ENCODE measurements around the gene KRTAP27-1. TPM values are rescaled to one million over a fixed set of nuclear protein-coding genes. Genes with fewer than 3 reads are reported as not detected.

The KRTAP27-1 gene
- polyA plus RNA-seq, 1 donor (not counting 4 experiments of a cell fraction or from before 2014, with no cell fraction given): not detected

GRCh38 chr21:30372139-30372770, 34.8 kb upstream of the KRTAP27-1 start, which contains the start of gene KRTAP13-2:
KRTAP13-2 (minus strand) TSS chr21:30372271; CDS start chr21:30372213, 58 bp downstream.
- TF ChIP-seq EZH2 (IDR thresholded peaks at IDR 0.05; ENCODE audit: low read length) (no peak), CTCF (optimal IDR thresholded peaks at IDR 0.05 in 1 of 3, IDR thresholded peaks at IDR 0.05 in 1 of 3, conservative IDR thresholded peaks at IDR 0.05 in 1 of 3; ENCODE audit: extremely low read depth in 1 of 3, insufficient read depth in 2 of 3, low read length in 3 of 3) (no peak)
- no peak within 1 kb of the TSS for H3K4me2 ChIP-seq (ENCODE audit: control insufficient read depth, extremely low read depth, insufficient read depth, low read depth, low read length)
- no peaks in the 10 kb centered on the region for H3K9me3 ChIP-seq (ENCODE audit: control insufficient read depth, low read depth, low read length)
- H3K4me3 ChIP-seq (ENCODE audit: control insufficient read depth in 2 of 3, extremely low read depth in 1 of 3, insufficient read depth in 2 of 3, low read depth in 1 of 3, low read length in 3 of 3): no peak within 1 kb of the TSS
- no peaks in the 10 kb centered on the region for H3K27me3 ChIP-seq (ENCODE audit: control insufficient read depth, extremely low read depth, insufficient read depth, low read length)
- no peaks in the 10 kb centered on the region for H3K79me2 ChIP-seq (ENCODE audit: control insufficient read depth, insufficient read depth, low read length)
- DNase-seq (ENCODE audit: low read depth, low spot score) (no peak), FAIRE-seq (no peak)
- H3K36me3 ChIP-seq (ENCODE audit: control insufficient read depth in 2 of 2, extremely low read depth in 1 of 2, insufficient read depth in 2 of 2, low read length in 2 of 2): no peaks in the 10 kb centered on the region
- H3K9me1 ChIP-seq (ENCODE audit: control insufficient read depth, extremely low read depth, insufficient read depth, low read length): no peaks in the 10 kb centered on the region
- H3K27ac ChIP-seq (ENCODE audit: control insufficient read depth, insufficient read depth, low read length): no peak within 1 kb of the TSS
- H3K9ac ChIP-seq (ENCODE audit: control insufficient read depth, extremely low read depth, insufficient read depth, low read length): no peak within 1 kb of the TSS
- dilution Hi-C loops (cut with MboI; ENCODE audit: extremely low pct_ligation_motif_present, low sequenced_read_pairs): no loop called here
- H4K20me1 ChIP-seq (ENCODE audit: control insufficient read depth, extremely low read depth, insufficient read depth, low read length): no peaks in the 10 kb centered on the region
- no peaks in the 10 kb centered on the region for H3K4me1 ChIP-seq (ENCODE audit: control insufficient read depth, extremely low read depth, insufficient read depth, low read length)
- H2AFZ ChIP-seq (ENCODE audit: control insufficient read depth, low read length): no peak within 1 kb of the TSS

GRCh38 chr21:30355906-30356305, 18.4 kb upstream of the KRTAP27-1 start:
- Histone ChIP-seq H3K9me1 (ENCODE audit: control insufficient read depth, extremely low read depth, insufficient read depth, low read length) (no peaks in the 10 kb centered on the region), H3K9ac (ENCODE audit: control insufficient read depth, extremely low read depth, insufficient read depth, low read length) (no peak overlapping the region), H2AFZ (ENCODE audit: control insufficient read depth, low read length) (no peak overlapping the region), H3K27me3 (ENCODE audit: control insufficient read depth, extremely low read depth, insufficient read depth, low read length) (no peaks in the 10 kb centered on the region), H3K79me2 (ENCODE audit: control insufficient read depth, insufficient read depth, low read length) (no peaks in the 10 kb centered on the region), H3K4me1 (ENCODE audit: control insufficient read depth, extremely low read depth, insufficient read depth, low read length) (no peaks in the 10 kb centered on the region), H3K36me3 (ENCODE audit: control insufficient read depth in 2 of 2, extremely low read depth in 1 of 2, insufficient read depth in 2 of 2, low read length in 2 of 2) (no peaks in the 10 kb centered on the region), H3K27ac (ENCODE audit: control insufficient read depth, insufficient read depth, low read length) (no peak overlapping the region), H4K20me1 (ENCODE audit: control insufficient read depth, extremely low read depth, insufficient read depth, low read length) (no peaks in the 10 kb centered on the region), H3K4me2 (ENCODE audit: control insufficient read depth, extremely low read depth, insufficient read depth, low read depth, low read length) (no peak overlapping the region), H3K4me3 (ENCODE audit: control insufficient read depth in 2 of 3, extremely low read depth in 1 of 3, insufficient read depth in 2 of 3, low read depth in 1 of 3, low read length in 3 of 3) (no peak overlapping the region), H3K9me3 (ENCODE audit: control insufficient read depth, low read depth, low read length) (no peaks in the 10 kb centered on the region)
- dilution Hi-C loops (cut with MboI; ENCODE audit: extremely low pct_ligation_motif_present, low sequenced_read_pairs): no loop called here
- DNase-seq (ENCODE audit: low read depth, low spot score): no peak
- FAIRE-seq: no peak
- TF ChIP-seq CTCF (optimal IDR thresholded peaks at IDR 0.05 in 1 of 3, IDR thresholded peaks at IDR 0.05 in 1 of 3, conservative IDR thresholded peaks at IDR 0.05 in 1 of 3; ENCODE audit: extremely low read depth in 1 of 3, insufficient read depth in 2 of 3, low read length in 3 of 3) (no peak), EZH2 (IDR thresholded peaks at IDR 0.05; ENCODE audit: low read length) (no peak)
